HEK293 (cell line): ENCODE measurements around the gene PRSS53.
A peak's percentile ranks its signal among the peaks of the same experiment; 100 is the strongest.

Experiments used
- GFI1B ChIP-seq: fragments of 450-650 bp; formaldehyde crosslinking; IDR thresholded peaks from 2 replicates; pipeline ENCODE4 v1.5.1; 2016; ENCODE audit warnings: missing biosample characterization, missing genetic modification characterization
- GLIS2 ChIP-seq: fragments of 450-650 bp; formaldehyde crosslinking; IDR thresholded peaks from 2 replicates; pipeline ENCODE4 v1.5.1; 2016; ENCODE audit warnings: missing biosample characterization, missing genetic modification characterization
- HOXD13 ChIP-seq: sonication (generic); formaldehyde crosslinking; IDR thresholded peaks from 2 replicates; pipeline ENCODE4 v1.8.0; 2022; ENCODE audit warnings: missing genetic modification reagents, borderline replicate concordance
- IKZF3 ChIP-seq: fragments of 450-650 bp; IDR thresholded peaks from 2 replicates; pipeline ENCODE4 v1.5.0; 2018; ENCODE audit warnings: missing biosample characterization, mild to moderate bottlenecking, missing genetic modification characterization, moderate library complexity
- PATZ1 ChIP-seq: fragments of 450-650 bp; formaldehyde crosslinking; IDR thresholded peaks from 2 replicates; pipeline ENCODE4 v1.5.1; 2016; ENCODE audit warnings: missing biosample characterization, missing genetic modification characterization
- PBX3 ChIP-seq: sonication (generic); formaldehyde crosslinking; IDR thresholded peaks from 2 replicates; pipeline ENCODE4 v1.8.1; 2022; ENCODE audit warnings: mild to moderate bottlenecking, moderate library complexity, missing genetic modification reagents
- SCRT1 ChIP-seq: fragments of 450-650 bp; formaldehyde crosslinking; IDR thresholded peaks from 2 replicates; pipeline ENCODE4 v1.5.1; 2016; ENCODE audit warnings: missing biosample characterization, missing genetic modification characterization, borderline replicate concordance
- SP7 ChIP-seq: fragments of 450-650 bp; formaldehyde crosslinking; IDR thresholded peaks from 2 replicates; pipeline ENCODE4 v1.5.1; 2016; ENCODE audit warnings: missing biosample characterization, missing genetic modification characterization
- TSHZ1 ChIP-seq: fragments of 450-650 bp; formaldehyde crosslinking; IDR thresholded peaks from 2 replicates; pipeline ENCODE4 v1.5.1; 2016; ENCODE audit warnings: missing biosample characterization, missing genetic modification characterization, borderline replicate concordance
- YY1 ChIP-seq: fragments of 450-650 bp; formaldehyde crosslinking; IDR thresholded peaks from 2 replicates; pipeline ENCODE4 v1.5.1; 2018; ENCODE audit warnings: missing biosample characterization, missing genetic modification characterization
- ZBTB17 ChIP-seq: fragments of 450-650 bp; formaldehyde crosslinking; IDR thresholded peaks from 2 replicates; pipeline ENCODE4 v1.5.1; 2016; ENCODE audit warnings: missing biosample characterization, missing genetic modification characterization
- ZNF157 ChIP-seq: fragments of 450-650 bp; formaldehyde crosslinking; IDR thresholded peaks from 2 replicates; pipeline ENCODE4 v1.5.1; 2016; ENCODE audit warnings: missing biosample characterization, missing genetic modification characterization
- ZNF248 ChIP-seq: fragments of 450-650 bp; formaldehyde crosslinking; IDR thresholded peaks from 2 replicates; pipeline ENCODE4 v1.5.1; 2017; ENCODE audit warnings: missing biosample characterization, missing genetic modification characterization
- ZNF280D ChIP-seq: fragments of 450-650 bp; formaldehyde crosslinking; IDR thresholded peaks from 2 replicates; pipeline ENCODE4 v1.5.1; 2016; ENCODE audit warnings: missing biosample characterization, missing genetic modification characterization
- ZNF324 ChIP-seq: fragments of 450-650 bp; formaldehyde crosslinking; IDR thresholded peaks from 2 replicates; pipeline ENCODE4 v1.5.1; 2016; ENCODE audit warnings: missing biosample characterization, missing genetic modification characterization
- ZNF398 ChIP-seq: fragments of 450-650 bp; formaldehyde crosslinking; IDR thresholded peaks from 2 replicates; pipeline ENCODE4 v1.5.1; 2017; ENCODE audit warnings: missing biosample characterization, missing genetic modification characterization
- ZNF473 ChIP-seq: fragments of 450-650 bp; formaldehyde crosslinking; IDR thresholded peaks from 2 replicates; pipeline ENCODE4 v1.5.1; 2017; ENCODE audit warnings: missing biosample characterization, missing genetic modification characterization
- ZNF558 ChIP-seq: fragments of 450-650 bp; formaldehyde crosslinking; IDR thresholded peaks from 2 replicates; pipeline ENCODE4 v1.5.1; 2016; ENCODE audit warnings: missing biosample characterization, missing genetic modification characterization
- ZNF639 ChIP-seq: fragments of 450-650 bp; formaldehyde crosslinking; IDR thresholded peaks from 2 replicates; pipeline ENCODE4 v1.5.1; 2016; ENCODE audit warnings: missing biosample characterization, missing genetic modification characterization
- ZNF654 ChIP-seq: fragments of 450-650 bp; formaldehyde crosslinking; IDR thresholded peaks from 2 replicates; pipeline ENCODE4 v1.5.1; 2016; ENCODE audit warnings: low read depth, missing biosample characterization, missing genetic modification characterization
- ZNF660 ChIP-seq: fragments of 450-650 bp; IDR thresholded peaks from 2 replicates; pipeline ENCODE4 v1.5.1; 2018; ENCODE audit warnings: missing biosample characterization, mild to moderate bottlenecking, missing genetic modification characterization
- ZNF692 ChIP-seq: fragments of 450-650 bp; formaldehyde crosslinking; IDR thresholded peaks from 2 replicates; pipeline ENCODE4 v1.5.1; 2016; ENCODE audit warnings: missing biosample characterization, missing genetic modification characterization
- ZNF777 ChIP-seq: fragments of 450-650 bp; formaldehyde crosslinking; IDR thresholded peaks from 2 replicates; pipeline ENCODE4 v1.5.1; 2017; ENCODE audit warnings: missing biosample characterization, missing genetic modification characterization, borderline replicate concordance
- ZNF837 ChIP-seq: fragments of 450-650 bp; formaldehyde crosslinking; IDR thresholded peaks from 2 replicates; pipeline ENCODE4 v1.5.1; 2016; ENCODE audit warnings: missing biosample characterization, missing genetic modification characterization

PRSS53 gene

GRCh38 chr16:31073970-31074813 lies 14.6 kb downstream of the PRSS53 start, which contains the start of the genes ZNF646 and ZNF668 (continued):
- TF ChIP-seq ZNF777 (tag by site-specific recombination) (peak; percentile 62; the same call in 1 of the 2 replicates), ZNF692 (peak; percentile 86), IKZF3 (tag by site-specific recombination) (peak; percentile 75), SP7 (tag by site-specific recombination) (peak; percentile 84), ZNF248 (no peak), ZNF473 (tag by site-specific recombination) (no peak), PATZ1 (peak; percentile 83), ZNF324 (tag by site-specific recombination) (peak; percentile 77), SCRT1 (tag by site-specific recombination) (no peak), PBX3 (no peak), ZBTB17 (tag by site-specific recombination) (peak; percentile 91), YY1 (peak; percentile 12; the same call in 1 of the 2 replicates), HOXD13 (CRISPR knock-in tag) (no peak), ZNF837 (tag by site-specific recombination) (no peak), ZNF398 (tag by site-specific recombination) (peak; percentile 68), ZNF280D (no peak), ZNF157 (tag by site-specific recombination) (no peak), GFI1B (no peak; the same call in 1 of the 2 replicates), ZNF639 (tag by site-specific recombination) (peak; percentile 86), GLIS2 (tag by site-specific recombination) (peak; percentile 96), ZNF558 (no peak), ZNF654 (tag by site-specific recombination) (no peak), ZNF660 (tag by site-specific recombination) (peak; percentile 92), TSHZ1 (tag by site-specific recombination) (no peak)
